ENCODE results near the gene WHRN.
A peak's percentile ranks its signal among the peaks of the same experiment; 100 is the strongest.

Gene WHRN

DNA sequence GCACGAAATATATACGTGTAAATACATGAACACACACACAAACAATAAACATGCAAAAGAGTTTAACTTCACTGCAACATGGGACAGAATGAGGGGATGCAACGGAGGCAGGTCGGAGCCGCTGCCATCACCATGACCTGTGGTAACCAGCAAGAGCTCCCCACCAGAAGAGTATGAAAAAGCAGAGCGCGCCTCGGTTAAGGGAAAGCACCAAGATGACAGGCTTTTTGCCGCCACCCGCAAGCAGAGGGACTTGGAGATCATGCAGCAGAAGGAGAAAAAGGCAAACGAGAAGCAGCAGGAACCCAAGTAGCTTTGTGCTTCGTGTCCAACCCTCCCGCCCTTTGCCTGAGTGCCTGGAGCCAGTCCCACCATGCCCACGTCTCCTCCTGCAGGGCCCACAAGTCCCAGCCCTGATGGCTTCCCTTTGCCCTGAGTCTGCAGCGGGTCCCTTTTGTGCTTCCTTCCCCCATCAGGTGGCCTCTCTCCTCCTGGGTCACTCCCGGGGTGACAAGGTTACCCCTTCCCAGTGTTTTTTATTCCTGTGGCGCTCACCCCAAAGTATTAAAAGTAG lies 13.8 kb downstream of the WHRN start:
- Mint-ChIP-seq H3K4me1 (ENCODE audit: low read depth) (peaks cover 7% of the 10 kb centered on the region), H3K36me3 (ENCODE audit: low read depth) (no peaks in the 10 kb centered on the region)

DNA sequence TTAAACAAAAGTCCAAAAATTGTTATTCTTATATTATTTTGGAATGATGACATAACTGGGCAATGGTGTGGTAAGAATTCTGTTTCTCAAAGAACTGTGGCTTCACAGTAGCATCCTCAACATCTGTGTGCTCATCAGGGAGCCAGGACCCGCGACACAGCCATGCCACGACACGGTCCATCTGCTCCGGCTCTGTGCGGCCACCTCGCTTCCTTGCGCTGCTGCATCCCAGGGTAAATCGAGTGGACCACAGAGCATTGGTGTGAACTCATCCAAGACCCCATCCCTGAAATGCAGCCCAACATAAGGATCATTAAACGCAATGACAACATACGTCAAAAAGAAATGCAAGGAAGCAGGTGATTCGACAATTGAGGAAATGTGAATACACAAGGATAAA lies 15.3 kb downstream of the WHRN start:
- Mint-ChIP-seq H3K4me3 (no peak overlapping the region), H3K27me3 (ENCODE audit: low read depth) (peaks cover 12% of the 10 kb centered on the region), H3K27ac (no peak overlapping the region), H3K36me3 (ENCODE audit: low read depth) (no peaks in the 10 kb centered on the region), H3K4me1 (ENCODE audit: low read depth) (peaks cover 14% of the 10 kb centered on the region), H3K9me3 (no peaks in the 10 kb centered on the region)

More for the DNA sequence above, 13.8 kb downstream of the WHRN start:
- Mint-ChIP-seq H3K9me3 (no peaks in the 10 kb centered on the region), H3K27ac (no peak overlapping the region), H3K27me3 (ENCODE audit: low read depth) (peaks cover 19% of the 10 kb centered on the region), H3K4me3 (no peak overlapping the region)

DNA sequence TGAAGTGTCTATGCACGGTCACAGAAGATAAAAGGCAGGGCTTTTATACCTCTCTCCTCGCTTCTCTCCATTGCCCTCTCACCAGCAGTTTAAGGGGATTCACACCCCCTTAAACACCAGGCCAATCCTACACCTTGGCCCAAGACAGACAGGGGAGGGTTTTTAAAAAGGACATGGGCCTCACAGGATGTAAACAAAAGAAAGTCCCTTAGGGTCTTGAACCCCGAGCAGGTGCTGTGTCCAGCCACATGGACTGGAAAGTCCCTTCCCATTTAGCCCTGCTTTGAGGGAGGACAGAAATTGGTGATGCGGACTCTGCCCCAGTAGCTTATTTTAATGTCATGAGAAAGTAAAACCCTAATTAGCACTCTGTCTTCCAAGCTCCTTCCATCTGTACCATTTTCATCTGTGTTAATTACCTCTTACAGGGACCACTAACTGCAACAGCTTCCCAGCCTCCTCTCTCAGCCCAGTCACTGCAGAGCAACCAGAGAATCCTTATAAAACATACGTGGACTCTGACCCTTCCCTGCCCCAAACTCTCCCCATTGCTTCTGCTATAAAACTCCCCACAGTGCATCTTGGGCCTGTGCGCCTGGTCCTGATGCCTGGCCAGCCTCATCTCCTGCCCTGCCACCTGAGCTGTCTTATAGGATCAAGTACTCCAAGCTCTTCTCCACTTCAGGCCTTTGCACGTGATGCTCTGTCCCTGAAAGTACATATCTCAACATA lies 16.7 kb downstream of the WHRN start:
- H3K4me3 Mint-ChIP-seq: no peak overlapping the region
- H3K27ac Mint-ChIP-seq: no peak overlapping the region
- no peaks in the 10 kb centered on the region for H3K36me3 Mint-ChIP-seq (ENCODE audit: low read depth)
- H3K9me3 Mint-ChIP-seq: no peaks in the 10 kb centered on the region
- H3K27me3 Mint-ChIP-seq (ENCODE audit: low read depth): peaks cover 6% of the 10 kb centered on the region
- H3K4me1 Mint-ChIP-seq (ENCODE audit: low read depth): peaks cover 24% of the 10 kb centered on the region

DNA sequence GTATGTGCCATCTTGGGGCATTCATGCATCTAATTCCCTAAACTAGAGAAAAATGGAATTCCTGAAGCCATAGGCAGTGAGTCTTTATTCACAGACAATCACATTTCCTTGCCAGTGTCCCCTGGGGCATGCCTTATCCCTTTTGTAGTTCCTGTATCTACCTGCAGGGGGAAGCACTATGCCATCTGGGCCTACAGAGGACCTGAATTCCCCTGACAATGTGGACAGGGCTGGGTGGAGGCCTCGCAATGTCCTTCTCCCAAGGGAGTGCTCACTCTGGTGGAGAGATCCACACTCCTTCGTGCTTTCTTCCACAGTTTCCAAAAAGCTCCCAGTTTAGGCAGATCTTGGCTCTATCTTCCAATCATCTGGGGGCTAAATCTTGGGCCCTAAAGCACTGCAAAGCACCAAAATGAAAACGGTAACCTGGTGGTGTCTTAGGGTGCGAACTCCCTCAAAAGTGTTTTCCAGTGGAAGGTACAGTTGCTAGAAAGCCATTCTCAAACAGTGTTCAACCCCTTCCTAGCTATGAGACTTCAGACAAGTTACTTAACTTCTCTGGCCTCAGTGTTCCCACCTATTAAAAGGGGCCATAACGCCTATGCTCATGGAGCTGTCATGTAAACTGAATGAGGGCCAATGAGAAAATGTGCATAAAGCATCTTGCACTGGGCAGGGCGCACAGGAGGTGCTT lies 17.5 kb downstream of the WHRN start:
- H3K27ac Mint-ChIP-seq: no peak overlapping the region
- peaks cover 23% of the 10 kb centered on the region for H3K4me1 Mint-ChIP-seq (ENCODE audit: low read depth)
- no peak overlapping the region for H3K4me3 Mint-ChIP-seq
- no peaks in the 10 kb centered on the region for H3K36me3 Mint-ChIP-seq (ENCODE audit: low read depth)
- no peaks in the 10 kb centered on the region for H3K9me3 Mint-ChIP-seq
- peaks cover 6% of the 10 kb centered on the region for H3K27me3 Mint-ChIP-seq (ENCODE audit: low read depth)

DNA sequence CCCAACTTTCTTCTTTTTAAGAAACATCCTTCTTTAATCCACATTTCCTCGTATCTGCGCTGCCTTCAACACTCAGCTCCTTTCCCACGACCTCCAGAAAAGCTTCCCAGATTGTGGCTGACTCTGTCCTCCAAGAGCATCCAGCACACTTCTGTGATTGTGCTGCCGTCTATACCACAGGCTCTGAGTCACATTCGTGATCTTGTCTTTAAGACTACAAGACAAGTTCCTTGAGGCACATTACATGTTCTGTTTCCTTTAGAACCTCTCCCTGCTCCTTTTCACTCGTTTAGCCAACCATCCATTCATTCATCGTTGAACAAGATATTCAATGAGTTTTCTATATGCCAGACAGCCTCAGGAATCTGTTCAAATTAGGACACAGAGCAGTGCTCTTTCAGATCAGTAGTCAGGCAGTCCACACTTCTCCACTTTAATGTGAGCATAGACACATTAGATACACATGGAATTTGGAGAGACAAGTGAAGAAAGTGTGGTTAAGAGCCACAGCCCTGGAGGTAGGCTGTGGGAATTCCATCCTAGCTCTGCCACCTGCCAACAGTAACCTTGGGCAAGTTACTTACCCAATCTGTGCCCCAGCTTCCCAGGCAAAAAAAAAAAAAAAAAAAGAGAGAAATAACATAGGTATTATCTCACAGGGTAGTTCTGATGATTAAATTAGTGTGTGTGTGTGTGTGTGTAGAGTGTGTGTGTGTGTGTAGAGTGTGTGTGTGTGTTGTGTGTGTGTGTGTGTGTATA lies 18.9 kb downstream of the WHRN start:
- no peaks in the 10 kb centered on the region for H3K36me3 Mint-ChIP-seq (ENCODE audit: low read depth)
- peak overlapping the region; percentile 64 for H3K27ac Mint-ChIP-seq
- peaks cover 24% of the 10 kb centered on the region for H3K4me1 Mint-ChIP-seq (ENCODE audit: low read depth)
- H3K27me3 Mint-ChIP-seq (ENCODE audit: low read depth): peaks cover 3% of the 10 kb centered on the region
- H3K9me3 Mint-ChIP-seq: no peaks in the 10 kb centered on the region
- H3K4me3 Mint-ChIP-seq: no peak overlapping the region

DNA sequence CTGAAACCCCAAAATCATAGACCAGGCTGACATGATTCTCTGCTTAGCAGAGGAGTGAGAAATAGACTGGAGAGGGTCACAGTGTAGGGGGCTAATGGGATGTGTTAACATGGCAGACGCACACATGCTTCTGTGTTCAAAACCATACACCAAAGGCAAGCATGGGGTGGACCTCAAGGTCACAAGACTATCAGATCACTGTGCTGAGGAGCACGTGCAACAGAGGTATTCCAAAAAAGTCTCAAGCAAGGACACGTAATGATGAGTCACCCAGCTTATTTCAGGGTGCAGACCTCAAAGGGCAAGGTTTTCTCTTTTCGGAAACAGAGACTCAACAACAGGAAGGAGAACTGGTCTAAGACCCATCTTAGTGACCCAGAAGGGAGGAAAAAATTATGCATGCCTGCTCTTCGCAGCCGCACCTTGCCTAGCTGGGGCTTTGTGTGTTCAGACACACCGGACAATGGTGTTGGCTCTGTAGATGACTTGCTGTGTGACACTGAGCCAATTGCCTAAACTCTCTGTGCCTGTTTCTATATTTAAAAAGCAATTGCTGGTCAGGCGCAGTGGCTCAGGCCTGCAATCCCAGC lies 20.3 kb downstream of the WHRN start:
- H3K9me3 Mint-ChIP-seq: no peaks in the 10 kb centered on the region
- peaks cover 24% of the 10 kb centered on the region for H3K4me1 Mint-ChIP-seq (ENCODE audit: low read depth)
- no peaks in the 10 kb centered on the region for H3K27me3 Mint-ChIP-seq (ENCODE audit: low read depth)
- H3K4me3 Mint-ChIP-seq: peak overlapping the region; percentile 11
- no peaks in the 10 kb centered on the region for H3K36me3 Mint-ChIP-seq (ENCODE audit: low read depth)
- H3K27ac Mint-ChIP-seq: peak overlapping the region; percentile 43

DNA sequence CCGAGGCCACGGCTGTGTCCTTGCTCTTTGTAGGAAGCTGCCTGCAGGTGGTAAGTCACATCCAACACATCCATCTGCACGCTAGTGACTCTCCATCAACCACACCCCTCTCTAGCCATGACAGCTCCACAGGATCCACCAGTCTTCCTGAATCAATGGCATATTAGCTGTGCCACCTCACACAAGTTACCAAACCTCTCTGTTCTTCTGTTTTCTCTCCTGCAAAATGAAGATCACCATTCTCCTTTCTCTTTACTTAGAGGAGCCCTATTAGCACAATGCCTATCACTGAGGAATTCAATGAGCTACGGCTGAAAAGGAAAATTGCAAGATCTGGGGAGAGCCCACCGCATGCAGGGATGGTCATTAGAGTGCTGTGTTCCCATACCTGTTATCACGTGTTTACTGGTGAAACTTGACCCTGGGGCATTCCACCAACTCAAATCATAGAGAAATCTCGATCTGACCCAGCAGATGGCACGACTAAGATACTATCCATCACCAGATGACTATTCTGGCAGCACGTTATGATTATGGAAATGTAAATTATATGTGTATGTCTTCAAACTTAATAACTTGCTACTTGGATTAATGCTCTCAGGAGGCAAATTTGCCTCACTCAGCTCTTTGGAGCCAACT lies 20.9 kb downstream of the WHRN start:
- Mint-ChIP-seq H3K27me3 (ENCODE audit: low read depth) (no peaks in the 10 kb centered on the region), H3K4me3 (peak overlapping the region; percentile 11), H3K27ac (peak overlapping the region; percentile 43), H3K4me1 (ENCODE audit: low read depth) (peaks cover 24% of the 10 kb centered on the region), H3K9me3 (no peaks in the 10 kb centered on the region), H3K36me3 (ENCODE audit: low read depth) (no peaks in the 10 kb centered on the region)

DNA sequence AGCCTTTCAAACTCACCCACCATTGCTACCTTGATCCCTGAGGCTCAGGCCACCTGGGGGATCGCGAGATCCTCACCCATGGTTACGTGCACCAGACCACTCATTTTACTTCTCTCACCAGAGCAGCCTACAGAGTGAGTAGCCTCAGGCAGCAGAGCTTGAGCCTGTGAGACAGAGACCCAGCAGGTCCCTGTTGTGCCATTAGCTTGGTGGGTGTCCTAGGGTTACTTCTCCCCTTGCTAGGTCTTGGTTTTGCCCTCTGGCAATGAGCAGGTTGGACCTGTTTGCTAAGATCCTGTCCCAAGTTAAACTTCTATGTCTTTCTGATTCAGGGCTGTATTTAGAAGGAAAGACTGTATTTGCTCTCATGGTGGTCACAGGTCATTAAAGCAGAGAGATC lies 21.8 kb downstream of the WHRN start:
- Mint-ChIP-seq H3K36me3 (ENCODE audit: low read depth) (no peaks in the 10 kb centered on the region), H3K4me3 (no peak overlapping the region), H3K9me3 (no peaks in the 10 kb centered on the region), H3K27me3 (ENCODE audit: low read depth) (no peaks in the 10 kb centered on the region), H3K27ac (no peak overlapping the region), H3K4me1 (ENCODE audit: low read depth) (peaks cover 24% of the 10 kb centered on the region)

DNA sequence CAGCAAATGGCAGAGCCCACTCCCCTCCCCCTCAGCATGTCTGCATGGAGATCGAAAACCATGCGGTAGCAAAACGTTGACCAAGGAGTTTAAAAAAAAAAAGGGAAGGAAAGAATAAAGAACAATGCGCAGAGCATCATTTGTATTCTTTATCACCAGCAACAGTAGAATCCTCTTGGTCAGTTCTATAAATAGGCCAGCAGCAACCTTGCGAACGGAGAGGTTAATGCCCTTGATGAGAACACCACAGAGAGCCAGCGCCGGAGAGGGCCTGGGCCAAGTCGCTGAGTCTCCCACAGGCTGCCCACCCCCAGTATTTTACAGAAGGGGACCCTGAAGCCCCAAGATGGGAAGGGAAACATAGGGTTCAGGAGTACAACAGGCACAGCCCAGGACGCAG lies 22.7 kb downstream of the WHRN start:
- Mint-ChIP-seq H3K36me3 (ENCODE audit: low read depth) (no peaks in the 10 kb centered on the region), H3K27me3 (ENCODE audit: low read depth) (no peaks in the 10 kb centered on the region), H3K9me3 (no peaks in the 10 kb centered on the region), H3K4me3 (no peak overlapping the region), H3K4me1 (ENCODE audit: low read depth) (peaks cover 24% of the 10 kb centered on the region), H3K27ac (no peak overlapping the region)

DNA sequence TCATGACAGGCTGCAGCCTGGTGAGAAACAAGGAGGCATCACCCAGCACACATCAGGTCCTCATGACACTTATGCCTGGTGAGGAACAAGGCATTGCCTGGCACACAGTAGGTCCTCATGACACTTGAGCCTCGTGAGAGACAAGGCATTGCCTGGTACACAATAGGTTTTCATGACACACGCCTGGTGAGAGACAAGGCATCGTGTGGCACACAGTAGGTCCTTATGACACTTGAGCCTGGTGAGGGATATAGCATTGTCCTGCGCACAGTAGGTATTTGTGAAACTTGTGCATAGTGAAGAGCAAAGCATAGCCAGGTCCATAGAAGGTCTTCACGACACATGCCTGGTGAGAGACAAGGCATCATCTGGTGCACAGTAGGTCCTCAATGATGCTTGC lies 23.5 kb downstream of the WHRN start:
- Mint-ChIP-seq H3K36me3 (ENCODE audit: low read depth) (no peaks in the 10 kb centered on the region), H3K27ac (peak overlapping the region; percentile 22), H3K4me3 (no peak overlapping the region), H3K27me3 (ENCODE audit: low read depth) (no peaks in the 10 kb centered on the region), H3K9me3 (no peaks in the 10 kb centered on the region), H3K4me1 (ENCODE audit: low read depth) (peaks cover 20% of the 10 kb centered on the region)

DNA sequence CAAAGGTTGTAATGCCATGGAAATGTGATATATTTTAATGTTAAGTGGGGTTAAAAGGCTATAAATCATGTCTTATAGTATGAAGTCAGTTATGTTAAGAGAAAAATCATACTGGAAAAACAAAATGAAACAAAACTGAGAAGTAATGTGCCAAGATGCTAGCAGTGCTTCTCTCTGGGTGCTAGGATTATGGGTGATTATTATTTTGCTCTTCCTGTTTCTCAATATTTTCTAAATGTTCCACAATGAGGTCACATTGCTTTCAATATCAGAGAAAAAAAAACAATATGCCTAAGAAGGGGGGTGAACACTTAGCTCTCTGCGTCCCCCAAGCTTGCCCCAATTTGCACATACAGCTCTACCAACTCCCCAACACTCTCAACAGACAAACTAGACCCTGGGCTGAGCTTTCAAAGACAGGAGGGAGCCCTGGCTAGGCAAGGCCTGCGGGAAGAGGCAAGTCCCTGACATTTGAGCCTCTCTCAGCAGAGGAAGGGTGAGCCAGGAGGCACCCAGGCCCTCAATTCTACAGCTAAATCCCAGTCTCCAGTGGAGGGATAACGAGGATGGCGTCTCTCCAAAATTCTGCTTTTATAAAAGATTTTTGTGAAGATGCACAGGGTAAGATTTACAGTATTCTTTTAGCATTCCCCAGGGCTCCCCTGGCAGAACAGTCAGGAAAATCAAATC lies 24.4 kb downstream of the WHRN start:
- peaks cover 16% of the 10 kb centered on the region for H3K4me1 Mint-ChIP-seq (ENCODE audit: low read depth)
- no peak overlapping the region for H3K4me3 Mint-ChIP-seq
- no peaks in the 10 kb centered on the region for H3K36me3 Mint-ChIP-seq (ENCODE audit: low read depth)
- H3K27me3 Mint-ChIP-seq (ENCODE audit: low read depth): no peaks in the 10 kb centered on the region
- H3K27ac Mint-ChIP-seq: no peak overlapping the region
- H3K9me3 Mint-ChIP-seq: no peaks in the 10 kb centered on the region

DNA sequence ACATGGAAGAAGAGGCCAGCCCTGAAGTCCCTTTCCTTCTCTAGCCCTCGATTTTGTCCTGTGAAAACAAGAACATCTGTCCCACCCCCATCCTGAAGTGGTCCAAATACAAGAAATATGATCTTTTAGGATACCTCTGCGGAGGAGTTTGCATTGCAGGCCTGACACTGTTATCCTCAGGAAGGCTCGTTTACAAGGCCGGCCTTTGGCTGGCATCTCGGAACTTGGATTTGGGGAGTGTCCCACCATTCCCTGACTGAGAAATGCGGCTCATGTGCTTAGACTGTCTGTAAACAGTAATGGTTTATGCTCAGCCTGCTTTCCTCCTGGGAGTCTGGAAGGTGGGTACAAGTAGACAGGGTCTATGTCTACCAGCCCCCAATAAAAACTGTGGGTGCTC lies 26.4 kb downstream of the WHRN start:
- H3K36me3 Mint-ChIP-seq (ENCODE audit: low read depth): no peaks in the 10 kb centered on the region
- no peaks in the 10 kb centered on the region for H3K27me3 Mint-ChIP-seq (ENCODE audit: low read depth)
- no peak overlapping the region for H3K27ac Mint-ChIP-seq
- no peaks in the 10 kb centered on the region for H3K9me3 Mint-ChIP-seq
- no peak overlapping the region for H3K4me3 Mint-ChIP-seq
- H3K4me1 Mint-ChIP-seq (ENCODE audit: low read depth): peaks cover 19% of the 10 kb centered on the region

DNA sequence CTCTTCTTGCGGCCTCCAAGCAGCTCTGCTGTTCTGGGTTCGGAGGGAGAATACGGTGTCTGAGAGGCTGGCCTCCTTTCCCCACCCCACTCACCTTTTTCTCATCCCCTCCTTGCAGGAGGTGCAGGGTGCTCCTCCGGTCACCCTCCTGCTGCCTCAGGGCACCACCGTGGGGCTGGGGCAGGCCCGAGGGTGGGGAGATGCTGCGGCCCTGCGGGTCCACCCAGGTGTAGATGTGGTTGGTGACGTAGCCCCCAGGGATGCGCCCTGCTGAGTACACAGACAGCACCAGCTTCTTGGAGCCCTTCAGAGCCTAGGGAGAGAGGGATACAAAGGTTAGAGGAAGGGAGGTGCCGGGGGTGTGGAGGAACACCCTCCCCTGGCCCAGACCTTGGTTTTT lies 26.8 kb downstream of the WHRN start:
- Mint-ChIP-seq H3K4me1 (ENCODE audit: low read depth) (peaks cover 17% of the 10 kb centered on the region), H3K4me3 (no peak overlapping the region), H3K36me3 (ENCODE audit: low read depth) (no peaks in the 10 kb centered on the region), H3K27ac (no peak overlapping the region), H3K9me3 (no peaks in the 10 kb centered on the region), H3K27me3 (ENCODE audit: low read depth) (no peaks in the 10 kb centered on the region)

Measured in T-helper 1 cell treated with Interleukin-12 subunit alpha and Interleukin-12 subunit beta and Interleukin-4 antibody, amounts not matched to agents 30 μg/mL and 1 μg/mL, for 36 hours (primary cell).